ENCODE measurements around the gene DIS3L.

The DIS3L gene

GRCh38 chr15:66288551-66289185, 4.7 kb upstream of the DIS3L start:
- Histone ChIP-seq H3K4me1 (ENCODE audit: control insufficient read depth in 1 of 2, insufficient read depth in 1 of 2, low read depth in 1 of 2, low read length in 1 of 2) (peaks cover 14 to 17% of the 10 kb centered on the region in 2 experiments), H3K4me3 (ENCODE audit: low read depth in 1 of 2, low read length in 1 of 2) (no peak overlapping the region), H3K36me3 (no peaks in the 10 kb centered on the region), H3K27me3 (no peaks in the 10 kb centered on the region), H3K27ac (no peak overlapping the region), H3K9me3 (no peaks in the 10 kb centered on the region)
- TF ChIP-seq, protein P1, sequence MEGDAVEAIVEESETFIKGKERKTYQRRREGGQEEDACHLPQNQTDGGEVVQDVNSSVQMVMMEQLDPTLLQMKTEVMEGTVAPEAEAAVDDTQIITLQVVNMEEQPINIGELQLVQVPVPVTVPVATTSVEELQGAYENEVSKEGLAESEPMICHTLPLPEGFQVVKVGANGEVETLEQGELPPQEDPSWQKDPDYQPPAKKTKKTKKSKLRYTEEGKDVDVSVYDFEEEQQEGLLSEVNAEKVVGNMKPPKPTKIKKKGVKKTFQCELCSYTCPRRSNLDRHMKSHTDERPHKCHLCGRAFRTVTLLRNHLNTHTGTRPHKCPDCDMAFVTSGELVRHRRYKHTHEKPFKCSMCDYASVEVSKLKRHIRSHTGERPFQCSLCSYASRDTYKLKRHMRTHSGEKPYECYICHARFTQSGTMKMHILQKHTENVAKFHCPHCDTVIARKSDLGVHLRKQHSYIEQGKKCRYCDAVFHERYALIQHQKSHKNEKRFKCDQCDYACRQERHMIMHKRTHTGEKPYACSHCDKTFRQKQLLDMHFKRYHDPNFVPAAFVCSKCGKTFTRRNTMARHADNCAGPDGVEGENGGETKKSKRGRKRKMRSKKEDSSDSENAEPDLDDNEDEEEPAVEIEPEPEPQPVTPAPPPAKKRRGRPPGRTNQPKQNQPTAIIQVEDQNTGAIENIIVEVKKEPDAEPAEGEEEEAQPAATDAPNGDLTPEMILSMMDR (IDR thresholded peaks at IDR 0.05), result no peak

- Histone ChIP-seq H3K9me3 (no peaks in the 10 kb centered on the region), H3K27ac (no peak overlapping the region), H3K4me3 (ENCODE audit: low read depth in 1 of 2, low read length in 1 of 2) (no peak overlapping the region), H3K27me3 (no peaks in the 10 kb centered on the region), H3K4me1 (ENCODE audit: control insufficient read depth in 1 of 2, insufficient read depth in 1 of 2, low read depth in 1 of 2, low read length in 1 of 2) (peaks cover 26 to 29% of the 10 kb centered on the region in 2 experiments), H3K36me3 (no peaks in the 10 kb centered on the region)
- TF ChIP-seq, protein P1 (IDR thresholded peaks at IDR 0.05), result no peak
These were observed 3.4 kb upstream of the DIS3L start for GRCh38 chr15:66290007-66290406.

- H3K36me3 ChIP-seq, result no peaks in the 10 kb centered on the region
These were observed 2.9 kb upstream of the DIS3L start for GRCh38 chr15:66290518-66290917.

DNA sequence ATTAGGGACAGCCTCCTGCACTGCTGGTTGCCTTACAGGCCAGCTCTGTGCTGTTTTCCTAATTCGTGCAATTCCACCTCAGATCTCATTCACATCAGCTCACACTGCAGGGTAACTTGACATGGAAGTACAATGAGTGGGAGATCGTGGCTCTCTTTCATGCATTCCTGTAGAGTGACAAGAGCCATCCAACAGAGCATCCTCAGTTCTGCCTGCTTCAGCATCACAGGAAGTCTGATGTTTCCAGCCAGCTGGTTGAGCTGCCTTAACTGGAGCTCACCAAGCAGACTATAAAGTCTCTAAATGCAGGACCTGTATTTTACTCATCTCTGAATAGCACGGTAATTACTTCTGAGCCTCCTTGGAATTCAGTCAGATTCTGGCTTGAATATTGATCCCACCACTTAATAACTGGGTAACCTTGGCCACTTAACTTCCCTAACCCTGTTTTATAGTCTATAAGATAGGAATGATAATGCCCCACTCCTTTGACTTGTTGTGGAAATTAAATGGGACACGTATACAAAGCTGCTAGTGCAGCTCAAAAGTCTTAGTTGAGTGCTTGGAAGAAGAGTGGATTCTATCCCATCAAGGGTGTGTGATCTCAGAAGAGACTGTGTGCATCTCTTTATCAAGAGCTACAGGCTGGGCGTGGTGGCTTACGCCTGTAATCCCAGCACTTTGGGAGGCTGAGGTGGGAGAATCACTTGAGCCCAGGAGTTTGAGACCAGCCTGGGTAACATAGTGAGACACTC, 1.4 kb upstream of the DIS3L start:
- no peak overlapping the region for H3K4me3 ChIP-seq (ENCODE audit: low read depth in 1 of 2, low read length in 1 of 2)
- no peaks in the 10 kb centered on the region for H3K9me3 ChIP-seq
- H3K27me3 ChIP-seq, result no peaks in the 10 kb centered on the region
- H3K36me3 ChIP-seq, result no peaks in the 10 kb centered on the region
- H3K4me1 ChIP-seq (ENCODE audit: control insufficient read depth in 1 of 2, insufficient read depth in 1 of 2, low read depth in 1 of 2, low read length in 1 of 2), result peaks cover 22 to 25% of the 10 kb centered on the region in 2 experiments
- TF ChIP-seq, protein P1 (IDR thresholded peaks at IDR 0.05), result no peak
- no peak overlapping the region for H3K27ac ChIP-seq

More at GRCh38 chr15:66290518-66290917, 2.9 kb upstream of the DIS3L start:
- Histone ChIP-seq H3K9me3 (no peaks in the 10 kb centered on the region), H3K4me3 (ENCODE audit: low read depth in 1 of 2, low read length in 1 of 2) (no peak overlapping the region), H3K27me3 (no peaks in the 10 kb centered on the region), H3K27ac (no peak overlapping the region), H3K4me1 (ENCODE audit: control insufficient read depth in 1 of 2, insufficient read depth in 1 of 2, low read depth in 1 of 2, low read length in 1 of 2) (peaks cover 26 to 29% of the 10 kb centered on the region in 2 experiments)
- TF ChIP-seq, protein P1 (IDR thresholded peaks at IDR 0.05), result no peak

GRCh38 chr15:66292571-66293418, 573 bp upstream of the DIS3L start:
- Histone ChIP-seq H3K4me3 (ENCODE audit: low read depth in 1 of 2, low read length in 1 of 2) (peak overlapping the region; percentile 64), H3K36me3 (no peaks in the 10 kb centered on the region), H3K27me3 (no peaks in the 10 kb centered on the region), H3K27ac (peak overlapping the region; percentile 83), H3K4me1 (ENCODE audit: control insufficient read depth in 1 of 2, insufficient read depth in 1 of 2, low read depth in 1 of 2, low read length in 1 of 2) (peaks cover 22 to 25% of the 10 kb centered on the region in 2 experiments), H3K9me3 (no peaks in the 10 kb centered on the region)
- TF ChIP-seq, protein P1 (IDR thresholded peaks at IDR 0.05), result no peak
